ENCODE data around the gene FTCD. TPM values are rescaled to one million over a fixed set of nuclear protein-coding genes. Genes with fewer than 3 reads are reported as not detected.

The FTCD gene
- total and polyA plus RNA-seq, 2 of the 8 experiments (the other 6 are each of a cell fraction or from before 2014, with no cell fraction given), result 3.3 to 4.9 TPM

DNA sequence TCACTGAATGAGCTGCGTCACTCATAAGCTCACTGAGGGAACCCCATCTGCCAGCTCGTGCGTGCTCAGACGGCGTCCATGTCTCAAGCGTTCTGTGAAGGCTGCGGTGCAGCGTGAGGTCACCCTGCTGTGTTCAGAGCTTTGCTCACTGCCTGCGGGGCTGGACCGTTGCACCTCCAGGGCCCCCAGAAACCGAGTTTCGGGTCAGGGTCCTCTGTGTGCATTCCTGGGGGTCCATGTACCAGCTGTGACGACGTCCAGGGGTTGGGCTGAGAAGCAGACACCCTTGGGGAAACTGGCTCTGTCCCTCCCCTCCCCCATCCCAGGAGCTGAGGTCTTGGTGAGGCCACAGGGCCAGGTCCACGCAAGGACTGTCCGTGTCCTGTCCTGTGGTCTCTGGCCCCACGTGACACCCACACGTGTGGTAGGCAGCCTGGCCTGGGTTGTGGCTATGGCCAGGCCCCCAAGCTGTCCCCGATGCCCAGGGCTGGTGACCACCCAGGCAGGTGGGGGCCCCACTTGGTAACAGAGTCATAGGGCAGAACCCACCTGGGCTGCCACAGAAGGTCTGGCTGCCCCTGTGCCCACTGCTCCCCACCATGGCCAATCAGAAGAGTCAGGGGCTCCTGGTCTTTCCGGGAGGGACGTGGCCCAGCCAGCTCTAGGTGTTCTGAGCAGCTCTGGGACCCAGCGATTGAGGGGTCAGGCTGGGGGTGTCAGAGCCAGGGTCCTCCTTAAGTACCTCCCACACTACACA lies 24.4 kb downstream of the FTCD start:
- Histone ChIP-seq H3K9me3 (ENCODE audit: insufficient read depth in 2 of 2, low read depth in 1 of 2, low read length in 1 of 2) (no peaks in the 10 kb centered on the region; a peak in 1 of 4 replicates), H3K9ac (replicated peaks in 1 of 4; ENCODE audit: extremely low read depth in 1 of 4, low read depth in 3 of 4, low read length in 3 of 4) (no peak overlapping the region), H3K79me2 (ENCODE audit: control insufficient read depth in 1 of 2, insufficient read depth in 2 of 2, low read length in 2 of 2) (no peaks in the 10 kb centered on the region), H3K23ac (ENCODE audit: insufficient read length) (no peak overlapping the region), H3K4me1 (replicated peaks in 1 of 4; ENCODE audit: control insufficient read depth in 3 of 4, insufficient read depth in 4 of 4, low read length in 3 of 4) (peaks cover 0 to 10% (median 0%) of the 10 kb centered on the region in 4 experiments; a peak in 2 of 7 replicates), H2BK5ac (ENCODE audit: low read depth, low read length) (no peak overlapping the region), H4K91ac (replicated peaks; ENCODE audit: insufficient read length, low read length) (no peak overlapping the region), H2BK20ac (ENCODE audit: low read length) (no peak overlapping the region), H3K4me2 (ENCODE audit: insufficient read depth in 1 of 2, low read depth in 2 of 2, low read length in 2 of 2) (no peak overlapping the region), H3K79me1 (ENCODE audit: low read depth, low read length) (no peaks in the 10 kb centered on the region), H2AK5ac (ENCODE audit: low read depth, low read length) (no peak overlapping the region), H4K5ac (ENCODE audit: insufficient read length, low read depth, low read length) (no peak overlapping the region), H2BK120ac (replicated peaks; ENCODE audit: low read depth, low read length) (no peak overlapping the region), H2AFZ (ENCODE audit: low read length) (no peak overlapping the region), H2BK15ac (ENCODE audit: low read length) (no peak overlapping the region), H3K36me3 (ENCODE audit: control insufficient read depth in 2 of 4, insufficient read depth in 4 of 4, low read length in 3 of 4) (peaks cover 0 to 7% (median 3%) of the 10 kb centered on the region in 4 experiments; a peak in 4 of 8 replicates), H3K4me3 (ENCODE audit: extremely low read depth in 1 of 4, insufficient read depth in 2 of 4, low read depth in 3 of 4, low read length in 4 of 4) (no peak overlapping the region), H3K18ac (ENCODE audit: extremely low read depth, low read length) (no peak overlapping the region), H4K20me1 (replicated peaks in 1 of 2; ENCODE audit: control insufficient read depth in 1 of 2, insufficient read depth in 2 of 2, low read length in 2 of 2) (peaks cover 0 to 4% of the 10 kb centered on the region in 2 experiments), H3K27me3 (replicated peaks in 1 of 4; ENCODE audit: control insufficient read depth in 3 of 4, extremely low read depth in 1 of 4, insufficient read depth in 3 of 4, low read length in 3 of 4) (no peaks in the 10 kb centered on the region), H2BK12ac (ENCODE audit: low read depth, low read length) (no peak overlapping the region), H3K4ac (replicated peaks; ENCODE audit: insufficient read length, low read depth, low read length) (no peak overlapping the region), H3K56ac (replicated peaks; ENCODE audit: insufficient read length, low read depth, low read length) (no peak overlapping the region), H3K27ac (ENCODE audit: low read depth, low read length) (no peak overlapping the region), H4K8ac (ENCODE audit: extremely low read depth, insufficient read depth, low read length) (peak overlapping the region; percentile 51), H3K23me2 (ENCODE audit: low read depth, low read length) (peaks cover 4% of the 10 kb centered on the region; the same call in 1 of the 2 replicates), H3K14ac (ENCODE audit: insufficient read length) (no peak overlapping the region)
- TF ChIP-seq RXRA (IDR thresholded peaks at IDR 0.05; ENCODE audit: insufficient read depth, low read depth, low read length) (no peak), BACH1 (IDR thresholded peaks at IDR 0.05; ENCODE audit: low read length) (no peak), ATF2 (IDR thresholded peaks at IDR 0.05; ENCODE audit: low read length) (no peak), HDAC2 (IDR thresholded peaks at IDR 0.05; ENCODE audit: borderline replicate concordance in 1 of 2, low read depth in 2 of 2, low read length in 2 of 2) (no peak), CEBPB (IDR thresholded peaks at IDR 0.05; ENCODE audit: low read depth, low read length) (no peak), SIN3A (conservative IDR thresholded peaks at IDR 0.05 in 1 of 2, IDR thresholded peaks at IDR 0.05 in 1 of 2; ENCODE audit: low read depth in 1 of 2, low read length in 2 of 2) (no peak), EGR1 (IDR thresholded peaks at IDR 0.05; ENCODE audit: borderline replicate concordance, low read depth, low read length) (peak; percentile 66), GABPA (IDR thresholded peaks at IDR 0.05; ENCODE audit: borderline replicate concordance, insufficient read depth, low read length) (no peak), POLR2AphosphoS5 (IDR thresholded peaks at IDR 0.05; ENCODE audit: low read depth, low read length) (0 out of 2 replicates have a peak, but pooled peaks have one; percentile 13)
- DNase-seq (ENCODE audit: low read depth in 1 of 2, low spot score in 2 of 2), result no peak
- FAIRE-seq, result no peak
- POLR2A ChIA-PET (ENCODE audit: partially characterized antibody), result interaction anchor here (1.1 kb wide), 1 partner anchor 8 kb away, joined by 3 read pairs; no protein-coding TSS in a partner anchor
- CTCF ChIA-PET (ENCODE audit: partially characterized antibody), result interaction anchor here (0.5 to 1.6 kb wide), 4 partner anchors 12 to 196 kb away, joined by 3 to 8 read pairs (median 3); no protein-coding TSS in a partner anchor
- 88% methylated on average over 21 of the region's 22 CpGs; no CpG with 5 or more reads in 1 of the 2 experiments for WGBS, 2 experiments (ENCODE audit: extremely low coverage in 1 of 2, insufficient coverage in 1 of 2, insufficient read length in 1 of 2, insufficient replicate concordance in 2 of 2, low coverage in 1 of 2, low lambda C conversion rate in 2 of 2, missing lambda C conversion rate in 1 of 2)

Data from H1 (cell line).